HuH-7 (cell line): ENCODE results near the gene STRIP1.
A peak's percentile ranks its signal among the peaks of the same experiment; 100 is the strongest.

ENCODE experiments used
- DNase-seq: peaks from one replicate; pipeline ENCODE4 v3.0.0; 2011; ENCODE audit warnings: low spot score

The STRIP1 gene

GRCh38 chr1:110053552-110054428 is 19.4 kb downstream of the STRIP1 start:
- DNase-seq, result peak; percentile 66

- no peak for DNase-seq
These were observed 21.3 kb downstream of the STRIP1 start for GRCh38 chr1:110055493-110056284.

GRCh38 chr1:110056285-110056683 is 21.9 kb downstream of the STRIP1 start:
- no peak for DNase-seq

- no peak for DNase-seq
These were observed 22.4 kb downstream of the STRIP1 start for GRCh38 chr1:110056776-110057175.

GRCh38 chr1:110057963-110058518 is 23.6 kb downstream of the STRIP1 start:
- no peak for DNase-seq

GRCh38 chr1:110058591-110058990 is 24.2 kb downstream of the STRIP1 start:
- no peak for DNase-seq

- no peak for DNase-seq
These were observed 24.9 kb downstream of the STRIP1 start for GRCh38 chr1:110059133-110059863.

GRCh38 chr1:110060034-110060661 is 25.7 kb downstream of the STRIP1 start:
- DNase-seq, result peak; percentile 60

GRCh38 chr1:110060662-110061060 is 26.2 kb downstream of the STRIP1 start:
- DNase-seq, result no peak

- no peak for DNase-seq
These were observed 26.9 kb downstream of the STRIP1 start for GRCh38 chr1:110061341-110061740.

- no peak for DNase-seq
These were observed 28.2 kb downstream of the STRIP1 start for GRCh38 chr1:110062612-110063011.

GRCh38 chr1:110063781-110064180 is 29.4 kb downstream of the STRIP1 start:
- DNase-seq, result no peak

- DNase-seq, result no peak
These were observed 30.3 kb downstream of the STRIP1 start for GRCh38 chr1:110064576-110065337.

- no peak for DNase-seq
These were observed 31.4 kb downstream of the STRIP1 start for GRCh38 chr1:110065841-110066240.

GRCh38 chr1:110067479-110067892 is 33.1 kb downstream of the STRIP1 start:
- DNase-seq, result no peak

- DNase-seq, result no peak
These were observed 33.6 kb downstream of the STRIP1 start for GRCh38 chr1:110067893-110068645.

- no peak for DNase-seq
These were observed 34.4 kb downstream of the STRIP1 start for GRCh38 chr1:110068646-110069403.

- DNase-seq, result no peak
These were observed 35.2 kb downstream of the STRIP1 start for GRCh38 chr1:110069404-110070281.
